Colonic mucosa (tissue), 4 donors: ENCODE measurements around the gene FAM9C. TPM values are rescaled to one million over a fixed set of nuclear protein-coding genes. Genes with fewer than 3 reads are reported as not detected.

Experiments
- DNase-seq: peaks from one replicate; pipeline ENCODE4 v3.0.0-alpha.2; 2020
- H3K27ac ChIP-seq: fragments of 200-600 bp; one replicate; pipeline ENCODE4 v1.8.0; 2021
- H3K27me3 ChIP-seq: fragments of 200-600 bp; one replicate; pipeline ENCODE4 v1.8.0; 2021
- H3K36me3 ChIP-seq: fragments of 200-600 bp; one replicate; pipeline ENCODE4 v1.8.0; 2021
- H3K4me1 ChIP-seq: fragments of 200-600 bp; one replicate; pipeline ENCODE4 v1.8.0; 2021; ENCODE audit warnings: mild to moderate bottlenecking
- H3K4me3 ChIP-seq: fragments of 200-600 bp; one replicate; pipeline ENCODE4 v1.8.0; 2021
- H3K9ac ChIP-seq, 2 donors: one replicate each; pipeline ENCODE4 v1.7.0; 2013; ENCODE audit warnings: control low read depth in 2 of 2, low read depth in 2 of 2, low read length in 2 of 2
- H3K9me3 ChIP-seq: fragments of 200-600 bp; one replicate; pipeline ENCODE4 v1.8.0; 2021
- intact Hi-C: fragments of 100-400 bp; cut with DNase I; formaldehyde crosslinking; loops from one replicate; pipeline ENCODE4 v1.14.1; 2022
- total RNA-seq, 2 donors: library from RNA; stranded (reverse); fragmentation: NEBNext Ultra II Directional in 1 of 2; extraction: Animal tissue kit (Norgen Biotek cat#: 25700) in 1 of 2; gene quantifications; one replicate each; pipeline ENCODE4 v1.2.1, GENCODE V29; 2021
- TF ChIP-seq, protein P1 (sequence below): fragments of 200-600 bp; IDR thresholded peaks from one replicate; pipeline ENCODE4 v1.8.0; 2022; ENCODE audit warnings: antibody characterized with exemption, mild to moderate bottlenecking
- donor health status: healthy.
- donor health status: DM: no; HTN: no; CAD: no.
- donor health status: DM: no; HTN: no; CAD: no.

Gene FAM9C
- total RNA-seq, 2 donors from 2014 or later, result not detected

DNA sequence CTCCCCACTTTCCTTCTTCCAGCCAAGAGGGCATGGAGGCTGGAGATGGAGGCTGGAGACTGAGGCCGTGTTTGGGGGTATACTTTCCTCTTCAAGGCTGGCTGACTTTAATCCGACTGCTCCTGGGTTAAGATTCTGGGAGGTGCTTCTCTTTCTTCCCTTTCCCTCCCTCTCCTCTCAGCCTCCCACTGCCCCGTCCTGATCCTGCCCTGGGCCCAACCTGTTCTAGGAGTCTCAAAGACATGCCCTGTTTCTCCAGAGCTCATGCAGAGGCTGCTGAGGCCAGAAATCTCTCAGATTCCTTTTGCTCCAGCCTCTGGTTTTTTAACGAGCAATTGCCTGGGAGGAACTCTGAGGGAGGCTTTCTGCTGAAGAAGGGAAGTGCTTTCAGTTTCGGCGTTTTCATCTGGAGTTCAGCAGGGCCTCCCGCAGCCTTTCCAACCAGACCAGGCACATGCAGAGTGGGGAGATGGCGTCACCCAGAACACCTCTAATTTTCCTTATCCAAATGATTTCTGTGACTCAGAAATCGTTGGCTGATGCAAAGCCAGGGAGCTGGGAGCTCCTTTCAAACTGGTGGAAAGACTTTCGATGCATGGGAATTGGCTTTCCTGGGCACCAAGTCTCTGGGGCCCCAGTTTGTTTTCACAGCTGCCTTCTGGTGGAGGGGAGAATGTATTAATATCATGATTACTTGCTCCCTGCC is 34.5 kb upstream of the FAM9C start:
- Histone ChIP-seq H3K4me1 (no peaks in the 10 kb centered on the region), H3K9me3 (no peaks in the 10 kb centered on the region), H3K4me3 (no peak overlapping the region), H3K27ac (peak overlapping the region; percentile 71), H3K27me3 (no peaks in the 10 kb centered on the region), H3K9ac (peak overlapping the region; percentile 54 to 68), H3K36me3 (no peaks in the 10 kb centered on the region)
- intact Hi-C loops, result no loop called here
- peak; percentile 54 for DNase-seq
- TF ChIP-seq, protein P1, sequence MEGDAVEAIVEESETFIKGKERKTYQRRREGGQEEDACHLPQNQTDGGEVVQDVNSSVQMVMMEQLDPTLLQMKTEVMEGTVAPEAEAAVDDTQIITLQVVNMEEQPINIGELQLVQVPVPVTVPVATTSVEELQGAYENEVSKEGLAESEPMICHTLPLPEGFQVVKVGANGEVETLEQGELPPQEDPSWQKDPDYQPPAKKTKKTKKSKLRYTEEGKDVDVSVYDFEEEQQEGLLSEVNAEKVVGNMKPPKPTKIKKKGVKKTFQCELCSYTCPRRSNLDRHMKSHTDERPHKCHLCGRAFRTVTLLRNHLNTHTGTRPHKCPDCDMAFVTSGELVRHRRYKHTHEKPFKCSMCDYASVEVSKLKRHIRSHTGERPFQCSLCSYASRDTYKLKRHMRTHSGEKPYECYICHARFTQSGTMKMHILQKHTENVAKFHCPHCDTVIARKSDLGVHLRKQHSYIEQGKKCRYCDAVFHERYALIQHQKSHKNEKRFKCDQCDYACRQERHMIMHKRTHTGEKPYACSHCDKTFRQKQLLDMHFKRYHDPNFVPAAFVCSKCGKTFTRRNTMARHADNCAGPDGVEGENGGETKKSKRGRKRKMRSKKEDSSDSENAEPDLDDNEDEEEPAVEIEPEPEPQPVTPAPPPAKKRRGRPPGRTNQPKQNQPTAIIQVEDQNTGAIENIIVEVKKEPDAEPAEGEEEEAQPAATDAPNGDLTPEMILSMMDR, result no peak

DNA sequence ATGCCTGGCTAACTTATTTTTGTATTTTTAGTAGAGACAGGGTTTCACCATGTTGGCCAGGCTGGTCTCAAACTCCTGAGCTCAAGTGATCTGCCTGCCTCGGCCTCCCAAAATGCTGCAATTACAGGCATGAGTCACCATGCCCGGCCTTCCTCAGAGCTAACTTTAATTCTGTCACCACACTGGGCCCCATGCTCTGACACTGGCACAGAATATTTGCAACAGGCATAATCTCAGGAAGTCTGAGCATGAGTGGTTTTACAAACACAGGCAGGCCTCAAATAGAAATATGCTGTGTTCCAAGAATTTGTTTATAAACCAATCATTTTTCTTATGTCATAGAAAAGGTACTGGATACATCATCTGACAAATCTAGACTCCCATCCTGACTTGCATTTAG is 32.7 kb upstream of the FAM9C start:
- DNase-seq, result no peak
- Histone ChIP-seq H3K4me1 (no peaks in the 10 kb centered on the region), H3K27ac (peak overlapping the region; percentile 18), H3K4me3 (no peak overlapping the region), H3K9me3 (no peaks in the 10 kb centered on the region), H3K9ac (no peak overlapping the region), H3K27me3 (no peaks in the 10 kb centered on the region), H3K36me3 (no peaks in the 10 kb centered on the region)
- TF ChIP-seq, protein P1, result no peak
- intact Hi-C loops, result no loop called here

DNA sequence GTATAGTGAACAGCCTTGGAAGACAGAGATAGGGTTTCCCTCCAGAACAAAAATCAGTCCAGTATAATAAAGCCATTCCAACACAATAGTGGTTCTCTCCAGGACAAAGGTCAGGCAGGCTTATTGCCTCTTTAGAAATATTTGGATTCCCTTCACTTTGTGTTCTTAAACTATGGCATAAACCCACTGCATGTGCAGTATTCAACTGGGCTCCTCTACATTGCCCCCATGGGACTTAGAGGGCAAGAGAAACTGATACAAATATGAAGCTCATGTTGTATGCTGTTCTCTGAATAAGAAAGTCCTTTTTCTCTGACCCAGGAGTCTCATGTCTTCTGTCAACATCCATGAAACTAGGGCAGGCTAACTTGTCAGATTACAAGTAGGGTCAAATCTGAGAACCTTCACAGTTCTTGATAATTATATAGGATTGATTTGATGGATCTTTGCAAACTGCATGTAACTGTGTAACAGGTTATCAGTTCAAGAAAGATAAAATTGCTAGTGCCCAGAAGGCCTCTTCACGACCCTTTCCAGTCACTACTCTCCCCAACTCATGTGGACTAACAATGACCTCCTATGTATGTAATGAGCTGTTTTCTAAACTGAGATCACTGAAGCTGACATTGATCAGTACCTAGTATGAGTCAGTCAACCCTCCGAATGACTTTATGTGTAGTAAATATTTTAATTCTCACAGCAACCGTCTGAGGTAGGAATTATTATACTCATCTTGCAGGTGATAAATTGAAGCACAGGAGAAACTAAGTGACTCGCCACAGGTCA is 31.9 kb upstream of the FAM9C start:
- H3K4me3 ChIP-seq, result no peak overlapping the region
- H3K9me3 ChIP-seq, result no peaks in the 10 kb centered on the region
- H3K9ac ChIP-seq, result no peak overlapping the region
- DNase-seq, result no peak
- H3K36me3 ChIP-seq, result no peaks in the 10 kb centered on the region
- peak overlapping the region; percentile 18 for H3K27ac ChIP-seq
- intact Hi-C loops, result no loop called here
- TF ChIP-seq, protein P1, result no peak
- H3K4me1 ChIP-seq, result no peaks in the 10 kb centered on the region
- no peaks in the 10 kb centered on the region for H3K27me3 ChIP-seq

DNA sequence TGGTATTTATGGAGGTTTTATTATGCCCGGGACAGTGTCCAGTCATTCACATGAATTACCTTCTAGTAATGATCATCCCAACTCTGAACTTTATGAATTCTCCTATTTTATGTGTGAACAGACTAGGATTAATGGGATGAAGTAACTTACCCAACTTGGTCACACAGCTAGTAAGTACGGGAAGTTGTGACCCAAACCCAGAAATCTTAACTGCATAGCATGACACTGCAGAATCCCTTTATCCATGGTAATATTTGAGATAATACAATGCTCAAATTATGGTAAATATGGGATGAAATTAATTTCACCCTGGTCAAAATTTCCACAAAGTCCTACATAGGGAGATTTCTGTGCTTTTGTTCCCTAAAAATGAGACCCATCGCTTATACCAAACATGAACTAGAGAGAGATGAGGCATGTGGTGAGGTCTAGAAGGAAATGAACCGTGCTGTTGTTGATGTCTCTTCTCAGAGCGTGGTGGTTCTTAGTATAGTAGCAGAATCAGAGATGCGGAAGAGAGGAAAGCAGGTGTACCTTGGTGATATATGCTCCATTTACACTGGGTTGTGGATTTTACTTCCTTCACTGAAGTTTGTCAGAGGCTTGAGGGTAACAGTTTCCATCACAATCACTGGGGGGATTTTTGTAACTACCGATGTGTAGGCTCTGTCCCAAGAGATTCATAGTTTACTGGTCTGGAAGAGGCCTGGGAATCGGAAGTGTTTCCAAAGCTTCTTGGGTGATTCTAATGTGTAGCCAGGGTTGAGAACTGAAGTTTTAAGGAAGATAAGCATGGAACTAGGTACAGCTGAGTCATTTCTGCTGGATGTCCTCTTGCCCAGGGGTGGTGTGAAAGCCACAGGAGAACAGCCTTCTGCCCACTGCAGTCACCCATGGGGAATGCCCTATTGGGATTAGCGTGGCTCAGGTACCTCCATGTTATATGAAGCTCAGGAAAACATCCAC is 30.2 kb upstream of the FAM9C start:
- intact Hi-C loops, result no loop called here
- DNase-seq, result no peak
- TF ChIP-seq, protein P1, result no peak
- Histone ChIP-seq H3K27me3 (no peaks in the 10 kb centered on the region), H3K9me3 (no peaks in the 10 kb centered on the region), H3K27ac (no peak overlapping the region), H3K36me3 (no peaks in the 10 kb centered on the region), H3K4me1 (no peaks in the 10 kb centered on the region), H3K9ac (no peak overlapping the region), H3K4me3 (no peak overlapping the region)

DNA sequence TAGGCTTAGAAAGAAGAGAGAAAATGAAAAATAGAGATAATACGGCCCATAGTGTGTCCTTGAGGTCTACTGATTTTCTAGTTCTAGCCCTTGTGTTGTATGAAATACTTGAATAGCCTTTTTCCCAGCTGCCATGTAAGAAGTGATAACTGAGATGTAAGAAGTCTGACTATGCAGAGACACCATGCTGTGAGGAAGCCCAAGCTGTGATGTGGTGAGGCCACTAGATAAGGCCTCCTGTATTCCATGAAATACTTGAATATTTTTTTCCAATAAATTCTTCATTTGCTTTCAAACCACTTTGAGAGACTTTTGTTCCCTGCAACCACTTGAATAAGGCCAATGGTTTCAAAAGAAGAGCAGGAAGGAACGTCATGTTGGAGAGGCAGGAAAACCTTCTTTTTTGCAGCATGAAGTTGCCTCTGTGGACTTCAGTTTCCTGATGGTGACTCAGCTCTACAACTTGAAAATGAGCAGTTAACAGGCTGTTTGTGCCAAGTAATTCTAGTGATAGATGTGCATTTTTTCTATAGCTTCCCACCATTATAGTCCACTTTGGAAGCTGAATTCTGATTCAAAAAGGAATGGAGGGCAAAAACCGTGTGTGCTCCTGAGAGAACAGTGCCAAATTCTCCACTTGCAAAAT is 25.5 kb upstream of the FAM9C start:
- H3K27ac ChIP-seq, result no peak overlapping the region
- DNase-seq, result no peak
- H3K9me3 ChIP-seq, result no peaks in the 10 kb centered on the region
- H3K27me3 ChIP-seq, result no peaks in the 10 kb centered on the region
- TF ChIP-seq, protein P1, result no peak
- intact Hi-C loops, result no loop called here
- H3K4me3 ChIP-seq, result no peak overlapping the region
- H3K36me3 ChIP-seq, result no peaks in the 10 kb centered on the region
- no peak overlapping the region for H3K9ac ChIP-seq
- H3K4me1 ChIP-seq, result no peaks in the 10 kb centered on the region
